Measurements from ENCODE around the gene ACOX3. TPM values are rescaled to one million over a fixed set of nuclear protein-coding genes. Genes with fewer than 3 reads are reported as not detected.

The ACOX3 gene
- total and polyA plus RNA-seq, 9 of the 15 experiments (the other 6 are each of a cell fraction or from before 2014, with no cell fraction given), result 0.68 to 7.3 (median 3.7) TPM

- TF ChIP-seq, protein P1, sequence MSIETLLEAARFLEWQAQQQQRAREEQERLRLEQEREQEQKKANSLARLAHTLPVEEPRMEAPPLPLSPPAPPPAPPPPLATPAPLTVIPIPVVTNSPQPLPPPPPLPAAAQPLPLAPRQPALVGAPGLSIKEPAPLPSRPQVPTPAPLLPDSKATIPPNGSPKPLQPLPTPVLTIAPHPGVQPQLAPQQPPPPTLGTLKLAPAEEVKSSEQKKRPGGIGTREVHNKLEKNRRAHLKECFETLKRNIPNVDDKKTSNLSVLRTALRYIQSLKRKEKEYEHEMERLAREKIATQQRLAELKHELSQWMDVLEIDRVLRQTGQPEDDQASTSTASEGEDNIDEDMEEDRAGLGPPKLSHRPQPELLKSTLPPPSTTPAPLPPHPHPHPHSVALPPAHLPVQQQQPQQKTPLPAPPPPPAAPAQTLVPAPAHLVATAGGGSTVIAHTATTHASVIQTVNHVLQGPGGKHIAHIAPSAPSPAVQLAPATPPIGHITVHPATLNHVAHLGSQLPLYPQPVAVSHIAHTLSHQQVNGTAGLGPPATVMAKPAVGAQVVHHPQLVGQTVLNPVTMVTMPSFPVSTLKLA (conservative IDR thresholded peaks at IDR 0.05), result no peak
- TF ChIP-seq STAT5A (IDR thresholded peaks at IDR 0.05; ENCODE audit: borderline replicate concordance, low read length) (no peak), NBN (IDR thresholded peaks at IDR 0.05; ENCODE audit: low read depth) (no peak), TFAP4 (CRISPR knock-in tag; IDR thresholded peaks at IDR 0.05; ENCODE audit: borderline replicate concordance) (no peak)
- TF ChIP-seq, protein P2, sequence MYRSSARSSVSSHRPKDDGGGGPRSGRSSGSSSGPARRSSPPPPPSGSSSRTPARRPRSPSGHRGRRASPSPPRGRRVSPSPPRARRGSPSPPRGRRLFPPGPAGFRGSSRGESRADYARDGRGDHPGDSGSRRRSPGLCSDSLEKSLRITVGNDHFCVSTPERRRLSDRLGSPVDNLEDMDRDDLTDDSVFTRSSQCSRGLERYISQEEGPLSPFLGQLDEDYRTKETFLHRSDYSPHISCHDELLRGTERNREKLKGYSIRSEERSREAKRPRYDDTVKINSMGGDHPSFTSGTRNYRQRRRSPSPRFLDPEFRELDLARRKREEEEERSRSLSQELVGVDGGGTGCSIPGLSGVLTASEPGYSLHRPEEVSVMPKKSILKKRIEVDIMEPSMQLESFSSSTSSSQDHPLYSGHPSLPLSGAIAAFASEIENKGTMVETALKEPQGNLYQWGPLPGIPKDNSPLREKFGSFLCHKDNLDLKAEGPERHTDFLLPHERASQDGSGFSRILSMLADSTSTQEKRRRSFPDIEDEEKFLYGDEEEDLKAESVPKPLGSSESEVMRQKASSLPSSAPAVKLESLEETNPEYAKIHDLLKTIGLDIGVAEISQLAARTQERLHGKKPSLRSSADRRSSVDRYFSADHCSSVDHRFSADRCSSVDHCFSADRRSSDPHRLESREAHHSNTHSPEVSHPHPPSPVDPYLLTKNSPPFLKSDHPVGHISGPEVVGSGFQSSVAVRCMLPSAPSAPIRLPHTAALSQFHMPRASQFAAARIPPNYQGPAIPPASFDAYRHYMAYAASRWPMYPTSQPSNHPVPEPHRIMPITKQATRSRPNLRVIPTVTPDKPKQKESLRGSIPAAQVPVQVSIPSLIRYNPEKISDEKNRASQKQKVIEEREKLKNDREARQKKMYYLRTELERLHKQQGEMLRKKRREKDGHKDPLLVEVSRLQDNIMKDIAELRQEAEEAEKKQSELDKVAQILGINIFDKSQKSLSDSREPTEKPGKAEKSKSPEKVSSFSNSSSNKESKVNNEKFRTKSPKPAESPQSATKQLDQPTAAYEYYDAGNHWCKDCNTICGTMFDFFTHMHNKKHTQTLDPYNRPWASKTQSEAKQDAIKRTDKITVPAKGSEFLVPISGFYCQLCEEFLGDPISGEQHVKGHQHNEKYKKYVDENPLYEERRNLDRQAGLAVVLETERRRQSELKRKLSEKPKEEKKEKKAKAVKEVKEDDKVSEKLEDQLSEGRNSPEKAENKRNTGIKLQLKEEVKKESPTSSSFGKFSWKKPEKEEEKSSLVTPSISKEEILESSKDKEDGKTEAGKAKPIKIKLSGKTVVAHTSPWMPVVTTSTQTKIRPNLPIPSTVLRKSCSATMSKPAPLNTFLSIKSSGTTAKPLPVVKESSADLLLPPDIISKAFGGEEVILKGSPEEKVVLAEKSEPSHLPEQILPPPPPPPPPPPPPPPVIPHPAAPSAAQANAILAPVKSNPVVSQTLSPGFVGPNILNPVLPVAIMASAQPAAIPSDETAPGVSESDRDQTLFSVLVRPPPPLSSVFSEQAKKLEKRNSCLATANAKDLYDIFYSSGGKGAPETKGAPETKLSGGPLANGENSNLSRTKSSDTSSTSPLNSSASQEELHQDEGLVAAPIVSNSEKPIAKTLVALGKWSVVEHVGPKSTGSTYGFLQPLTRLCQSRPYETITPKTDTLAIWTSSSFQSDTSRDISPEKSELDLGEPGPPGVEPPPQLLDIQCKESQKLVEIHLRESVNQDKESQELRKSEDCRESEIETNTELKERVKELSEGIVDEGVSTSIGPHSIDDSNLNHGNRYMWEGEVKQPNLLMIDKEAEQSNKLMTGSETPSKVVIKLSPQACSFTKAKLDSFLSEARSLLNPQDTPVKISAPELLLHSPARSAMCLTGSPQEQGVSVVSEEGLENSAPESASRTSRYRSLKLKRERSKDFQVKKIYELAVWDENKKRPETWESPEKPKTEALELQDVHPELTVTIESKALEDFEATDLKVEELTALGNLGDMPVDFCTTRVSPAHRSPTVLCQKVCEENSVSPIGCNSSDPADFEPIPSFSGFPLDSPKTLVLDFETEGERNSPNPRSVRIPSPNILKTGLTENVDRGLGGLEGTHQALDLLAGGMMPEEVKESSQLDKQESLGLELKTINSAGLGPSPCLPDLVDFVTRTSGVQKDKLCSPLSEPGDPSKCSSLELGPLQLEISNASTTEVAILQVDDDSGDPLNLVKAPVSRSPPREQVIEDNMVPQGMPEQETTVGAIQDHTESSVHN (IDR thresholded peaks at IDR 0.05; ENCODE audit: borderline replicate concordance in 1 of 2, low read depth in 1 of 2), result no peak
These were observed 75.2 kb downstream of the ACOX3 start (continued) for GRCh38 chr4:8365353-8365752.

All from K562 (cell line).